ENCODE measurements around the gene DHX9.

DHX9 gene

DNA sequence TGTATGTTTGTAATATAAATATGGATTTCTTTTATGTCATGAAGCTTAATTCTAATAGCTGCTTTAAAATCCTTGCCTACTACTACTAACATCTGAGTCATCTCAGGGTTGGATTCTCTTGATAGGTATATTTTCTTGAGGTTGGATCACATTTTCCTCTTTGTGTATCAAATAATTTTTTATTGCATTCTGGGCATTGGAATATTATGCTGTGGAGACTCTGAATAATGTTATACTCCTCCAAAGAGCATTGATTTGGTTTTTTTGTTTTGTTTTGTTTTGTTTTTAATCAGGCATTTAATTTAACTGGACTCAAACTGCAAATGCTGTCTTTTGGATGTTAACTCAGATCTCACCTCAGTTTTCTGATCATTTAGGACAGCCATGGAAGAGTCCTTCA is 8.0 kb downstream of the DHX9 start:
- no peak for TF ChIP-seq CEBPB (IDR thresholded peaks at IDR 0.05)
- TF ChIP-seq YY1 (IDR thresholded peaks at IDR 0.05; ENCODE audit: low read depth) = no peak
- TF ChIP-seq ZBTB7A (IDR thresholded peaks at IDR 0.05; ENCODE audit: low read depth) = no peak
- no peak for TF ChIP-seq EGR1 (IDR thresholded peaks at IDR 0.05)
- TF ChIP-seq TAF1 (IDR thresholded peaks at IDR 0.05; ENCODE audit: low read depth) = no peak
- no peak for TF ChIP-seq RAD21 (IDR thresholded peaks at IDR 0.05; ENCODE audit: low read depth)
- no peak for TF ChIP-seq TCF12 (IDR thresholded peaks at IDR 0.05; ENCODE audit: low read depth)
- TF ChIP-seq EP300 (IDR thresholded peaks at IDR 0.05; ENCODE audit: borderline replicate concordance) = no peak
- TF ChIP-seq TEAD4 (IDR thresholded peaks at IDR 0.05) = no peak
- TF ChIP-seq FOXM1 (IDR thresholded peaks at IDR 0.05; ENCODE audit: borderline replicate concordance, low read depth) = no peak
- TF ChIP-seq, protein P1, sequence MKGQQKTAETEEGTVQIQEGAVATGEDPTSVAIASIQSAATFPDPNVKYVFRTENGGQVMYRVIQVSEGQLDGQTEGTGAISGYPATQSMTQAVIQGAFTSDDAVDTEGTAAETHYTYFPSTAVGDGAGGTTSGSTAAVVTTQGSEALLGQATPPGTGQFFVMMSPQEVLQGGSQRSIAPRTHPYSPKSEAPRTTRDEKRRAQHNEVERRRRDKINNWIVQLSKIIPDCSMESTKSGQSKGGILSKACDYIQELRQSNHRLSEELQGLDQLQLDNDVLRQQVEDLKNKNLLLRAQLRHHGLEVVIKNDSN (IDR thresholded peaks at IDR 0.05) = no peak
- TF ChIP-seq, protein P2, sequence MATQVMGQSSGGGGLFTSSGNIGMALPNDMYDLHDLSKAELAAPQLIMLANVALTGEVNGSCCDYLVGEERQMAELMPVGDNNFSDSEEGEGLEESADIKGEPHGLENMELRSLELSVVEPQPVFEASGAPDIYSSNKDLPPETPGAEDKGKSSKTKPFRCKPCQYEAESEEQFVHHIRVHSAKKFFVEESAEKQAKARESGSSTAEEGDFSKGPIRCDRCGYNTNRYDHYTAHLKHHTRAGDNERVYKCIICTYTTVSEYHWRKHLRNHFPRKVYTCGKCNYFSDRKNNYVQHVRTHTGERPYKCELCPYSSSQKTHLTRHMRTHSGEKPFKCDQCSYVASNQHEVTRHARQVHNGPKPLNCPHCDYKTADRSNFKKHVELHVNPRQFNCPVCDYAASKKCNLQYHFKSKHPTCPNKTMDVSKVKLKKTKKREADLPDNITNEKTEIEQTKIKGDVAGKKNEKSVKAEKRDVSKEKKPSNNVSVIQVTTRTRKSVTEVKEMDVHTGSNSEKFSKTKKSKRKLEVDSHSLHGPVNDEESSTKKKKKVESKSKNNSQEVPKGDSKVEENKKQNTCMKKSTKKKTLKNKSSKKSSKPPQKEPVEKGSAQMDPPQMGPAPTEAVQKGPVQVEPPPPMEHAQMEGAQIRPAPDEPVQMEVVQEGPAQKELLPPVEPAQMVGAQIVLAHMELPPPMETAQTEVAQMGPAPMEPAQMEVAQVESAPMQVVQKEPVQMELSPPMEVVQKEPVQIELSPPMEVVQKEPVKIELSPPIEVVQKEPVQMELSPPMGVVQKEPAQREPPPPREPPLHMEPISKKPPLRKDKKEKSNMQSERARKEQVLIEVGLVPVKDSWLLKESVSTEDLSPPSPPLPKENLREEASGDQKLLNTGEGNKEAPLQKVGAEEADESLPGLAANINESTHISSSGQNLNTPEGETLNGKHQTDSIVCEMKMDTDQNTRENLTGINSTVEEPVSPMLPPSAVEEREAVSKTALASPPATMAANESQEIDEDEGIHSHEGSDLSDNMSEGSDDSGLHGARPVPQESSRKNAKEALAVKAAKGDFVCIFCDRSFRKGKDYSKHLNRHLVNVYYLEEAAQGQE (IDR thresholded peaks at IDR 0.05; ENCODE audit: low read depth) = no peak
- no peak for TF ChIP-seq NFIC (IDR thresholded peaks at IDR 0.05)
- TF ChIP-seq CREB1 (IDR thresholded peaks at IDR 0.05; ENCODE audit: low read depth) = no peak
- TF ChIP-seq, protein P3, sequence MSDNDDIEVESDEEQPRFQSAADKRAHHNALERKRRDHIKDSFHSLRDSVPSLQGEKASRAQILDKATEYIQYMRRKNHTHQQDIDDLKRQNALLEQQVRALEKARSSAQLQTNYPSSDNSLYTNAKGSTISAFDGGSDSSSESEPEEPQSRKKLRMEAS (IDR thresholded peaks at IDR 0.05) = no peak

DNA sequence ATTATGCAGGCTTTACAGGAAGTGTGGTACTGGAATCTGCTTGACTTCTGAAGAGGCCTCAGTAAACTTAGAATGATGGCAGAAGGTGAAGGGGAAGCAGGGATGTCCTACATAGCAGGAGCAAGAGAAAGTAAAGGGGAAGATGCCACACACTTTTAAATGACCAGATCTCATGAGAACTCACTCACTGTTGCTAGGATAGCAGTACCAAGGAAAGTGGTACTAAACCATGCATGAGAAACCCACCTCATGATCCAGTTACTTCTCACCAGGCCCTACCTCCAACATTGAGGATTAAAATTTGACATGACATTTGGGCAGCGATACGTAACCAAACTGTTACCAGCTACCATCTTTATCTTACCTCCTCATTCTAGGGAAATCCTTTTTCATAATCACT is 9.6 kb downstream of the DHX9 start:
- TF ChIP-seq CEBPB (IDR thresholded peaks at IDR 0.05) = no peak
- no peak for TF ChIP-seq EGR1 (IDR thresholded peaks at IDR 0.05)

DNA sequence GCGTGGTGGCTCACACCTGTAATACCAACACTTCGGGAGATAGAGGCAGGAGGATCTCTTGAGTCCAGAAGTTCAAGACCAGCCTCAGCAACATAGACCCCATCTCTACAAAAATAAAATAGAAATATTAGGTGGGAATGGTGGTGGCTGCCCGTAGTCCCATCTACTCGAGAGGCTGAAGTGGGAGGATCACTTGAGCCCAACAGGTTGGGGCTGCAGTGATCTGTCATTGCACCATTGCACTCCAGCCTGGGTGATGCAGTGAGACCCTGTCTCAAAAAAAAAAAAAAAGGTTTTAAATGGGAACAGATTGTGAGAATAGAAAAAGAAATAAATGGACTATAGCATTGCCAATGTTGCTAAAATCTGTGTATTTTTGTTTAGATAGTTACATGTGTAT is 11.2 kb downstream of the DHX9 start:
- no peak for TF ChIP-seq EP300 (IDR thresholded peaks at IDR 0.05; ENCODE audit: borderline replicate concordance)
- TF ChIP-seq, protein P3 (IDR thresholded peaks at IDR 0.05) = no peak
- TF ChIP-seq, protein P2 (IDR thresholded peaks at IDR 0.05; ENCODE audit: low read depth) = no peak
- TF ChIP-seq RAD21 (IDR thresholded peaks at IDR 0.05; ENCODE audit: low read depth) = no peak
- TF ChIP-seq CREB1 (IDR thresholded peaks at IDR 0.05; ENCODE audit: low read depth) = no peak
- TF ChIP-seq ZBTB7A (IDR thresholded peaks at IDR 0.05; ENCODE audit: low read depth) = no peak
- TF ChIP-seq FOXM1 (IDR thresholded peaks at IDR 0.05; ENCODE audit: borderline replicate concordance, low read depth) = no peak
- TF ChIP-seq CEBPB (IDR thresholded peaks at IDR 0.05) = no peak
- TF ChIP-seq, protein P1 (IDR thresholded peaks at IDR 0.05) = no peak
- no peak for TF ChIP-seq TAF1 (IDR thresholded peaks at IDR 0.05; ENCODE audit: low read depth)
- TF ChIP-seq TCF12 (IDR thresholded peaks at IDR 0.05; ENCODE audit: low read depth) = no peak
- no peak for TF ChIP-seq TEAD4 (IDR thresholded peaks at IDR 0.05)
- TF ChIP-seq YY1 (IDR thresholded peaks at IDR 0.05; ENCODE audit: low read depth) = no peak
- TF ChIP-seq NFIC (IDR thresholded peaks at IDR 0.05) = no peak
- no peak for TF ChIP-seq EGR1 (IDR thresholded peaks at IDR 0.05)

DNA sequence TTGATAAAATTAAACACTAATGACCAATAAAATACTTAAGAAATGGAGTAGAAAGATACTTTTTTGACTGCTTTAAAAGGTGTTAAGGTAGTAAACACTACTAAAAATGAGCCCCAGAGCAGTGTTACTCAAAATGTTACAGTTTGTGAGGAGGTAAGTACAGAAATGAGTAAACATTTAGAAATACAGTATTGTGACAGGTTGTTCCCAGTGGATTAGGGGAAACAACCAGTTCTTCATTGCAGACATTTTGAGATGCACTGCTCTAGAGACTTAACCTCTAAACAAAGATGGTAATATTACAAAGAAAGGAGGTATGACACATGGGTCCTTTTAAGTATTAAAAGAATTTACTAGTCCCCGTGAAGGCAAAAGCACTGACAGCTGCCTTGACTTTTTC is 12.7 kb downstream of the DHX9 start:
- TF ChIP-seq, protein P2 (IDR thresholded peaks at IDR 0.05; ENCODE audit: low read depth) = no peak
- TF ChIP-seq CEBPB (IDR thresholded peaks at IDR 0.05) = no peak
- TF ChIP-seq, protein P1 (IDR thresholded peaks at IDR 0.05) = no peak
- TF ChIP-seq EGR1 (IDR thresholded peaks at IDR 0.05) = no peak
- no peak for TF ChIP-seq NFIC (IDR thresholded peaks at IDR 0.05)
- no peak for TF ChIP-seq TCF12 (IDR thresholded peaks at IDR 0.05; ENCODE audit: low read depth)
- TF ChIP-seq ZBTB7A (IDR thresholded peaks at IDR 0.05; ENCODE audit: low read depth) = no peak
- no peak for TF ChIP-seq EP300 (IDR thresholded peaks at IDR 0.05; ENCODE audit: borderline replicate concordance)
- TF ChIP-seq RAD21 (IDR thresholded peaks at IDR 0.05; ENCODE audit: low read depth) = no peak
- TF ChIP-seq, protein P3 (IDR thresholded peaks at IDR 0.05) = no peak
- no peak for TF ChIP-seq YY1 (IDR thresholded peaks at IDR 0.05; ENCODE audit: low read depth)
- TF ChIP-seq FOXM1 (IDR thresholded peaks at IDR 0.05; ENCODE audit: borderline replicate concordance, low read depth) = no peak
- no peak for TF ChIP-seq TAF1 (IDR thresholded peaks at IDR 0.05; ENCODE audit: low read depth)

Data from Ishikawa (cell line).